Measurements from ENCODE around the gene CGN.

CGN gene

GRCh38 chr1:151510957-151511635 is at the start of gene CGN:
Gene CGN, plus strand, starts transcription at chr1:151511387. Its CDS starts 7,133 bp downstream, at chr1:151518520.
- peak; percentile 68 for DNase-seq (ENCODE audit: insufficient read length, low spot score)
- peak; percentile 75 for FAIRE-seq

- DNase-seq (ENCODE audit: insufficient read length, low spot score) (no peak), FAIRE-seq (no peak)
Measured at GRCh38 chr1:151461694-151462093, 49.5 kb upstream of the CGN start.

- no peak for DNase-seq (ENCODE audit: insufficient read length, low spot score)
Measured at GRCh38 chr1:151465026-151465425, 46.2 kb upstream of the CGN start.

GRCh38 chr1:151472856-151473731 is 38.1 kb upstream of the CGN start:
- DNase-seq (ENCODE audit: insufficient read length, low spot score), result no peak
- FAIRE-seq, result no peak

More at GRCh38 chr1:151465026-151465425, 46.2 kb upstream of the CGN start:
- no peak for FAIRE-seq

GRCh38 chr1:151474745-151475144 is 36.4 kb upstream of the CGN start:
- no peak for DNase-seq (ENCODE audit: insufficient read length, low spot score)
- FAIRE-seq, result no peak

- FAIRE-seq (no peak), DNase-seq (ENCODE audit: insufficient read length, low spot score) (no peak)
Measured at GRCh38 chr1:151475175-151475574, 36.0 kb upstream of the CGN start.

- DNase-seq (ENCODE audit: insufficient read length, low spot score), result no peak
- FAIRE-seq, result no peak
Measured at GRCh38 chr1:151476083-151476482, 35.1 kb upstream of the CGN start.

GRCh38 chr1:151477066-151477465 is 34.1 kb upstream of the CGN start:
- FAIRE-seq, result no peak

GRCh38 chr1:151478140-151478812 is 32.9 kb upstream of the CGN start:
- DNase-seq (ENCODE audit: insufficient read length, low spot score) (no peak), FAIRE-seq (no peak)

More at GRCh38 chr1:151477066-151477465, 34.1 kb upstream of the CGN start:
- DNase-seq (ENCODE audit: insufficient read length, low spot score), result no peak

- FAIRE-seq (no peak), DNase-seq (ENCODE audit: insufficient read length, low spot score) (no peak)
Measured at GRCh38 chr1:151478923-151479322, 32.3 kb upstream of the CGN start.

GRCh38 chr1:151479462-151479861 is 31.7 kb upstream of the CGN start:
- FAIRE-seq (no peak), DNase-seq (ENCODE audit: insufficient read length, low spot score) (peak; percentile 34)

GRCh38 chr1:151482017-151482416 is 29.2 kb upstream of the CGN start:
- DNase-seq (ENCODE audit: insufficient read length, low spot score), result no peak

GRCh38 chr1:151485685-151486255 is 25.4 kb upstream of the CGN start:
- FAIRE-seq (no peak), DNase-seq (ENCODE audit: insufficient read length, low spot score) (no peak)

More at GRCh38 chr1:151482017-151482416, 29.2 kb upstream of the CGN start:
- FAIRE-seq, result no peak

GRCh38 chr1:151486557-151486956 is 24.6 kb upstream of the CGN start:
- FAIRE-seq (no peak), DNase-seq (ENCODE audit: insufficient read length, low spot score) (no peak)

GRCh38 chr1:151491641-151492040 is 19.5 kb upstream of the CGN start:
- FAIRE-seq, result no peak
- DNase-seq (ENCODE audit: insufficient read length, low spot score), result no peak

- FAIRE-seq, result no peak
Measured at GRCh38 chr1:151492120-151492519, 19.1 kb upstream of the CGN start.

GRCh38 chr1:151493042-151493441 is 18.1 kb upstream of the CGN start:
- FAIRE-seq (no peak), DNase-seq (ENCODE audit: insufficient read length, low spot score) (no peak)

More at GRCh38 chr1:151492120-151492519, 19.1 kb upstream of the CGN start:
- DNase-seq (ENCODE audit: insufficient read length, low spot score), result no peak

GRCh38 chr1:151494741-151495281 is 16.4 kb upstream of the CGN start:
- FAIRE-seq (no peak), DNase-seq (ENCODE audit: insufficient read length, low spot score) (peak; percentile 72)

GRCh38 chr1:151495316-151495715 is 15.9 kb upstream of the CGN start:
- FAIRE-seq, result no peak
- no peak for DNase-seq (ENCODE audit: insufficient read length, low spot score)

GRCh38 chr1:151499365-151499764 is 11.8 kb upstream of the CGN start:
- DNase-seq (ENCODE audit: insufficient read length, low spot score), result no peak
- no peak for FAIRE-seq

- FAIRE-seq, result no peak
- no peak for DNase-seq (ENCODE audit: insufficient read length, low spot score)
Measured at GRCh38 chr1:151499930-151500329, 11.3 kb upstream of the CGN start.
